ENCODE measurements around the gene ESR2. TPM values are rescaled to one million over a fixed set of nuclear protein-coding genes. Genes with fewer than 3 reads are reported as not detected.

Gene ESR2
- total RNA-seq, 3 donors from 2014 or later: 0.98 to 2.2 (median 1.5) TPM

DNA sequence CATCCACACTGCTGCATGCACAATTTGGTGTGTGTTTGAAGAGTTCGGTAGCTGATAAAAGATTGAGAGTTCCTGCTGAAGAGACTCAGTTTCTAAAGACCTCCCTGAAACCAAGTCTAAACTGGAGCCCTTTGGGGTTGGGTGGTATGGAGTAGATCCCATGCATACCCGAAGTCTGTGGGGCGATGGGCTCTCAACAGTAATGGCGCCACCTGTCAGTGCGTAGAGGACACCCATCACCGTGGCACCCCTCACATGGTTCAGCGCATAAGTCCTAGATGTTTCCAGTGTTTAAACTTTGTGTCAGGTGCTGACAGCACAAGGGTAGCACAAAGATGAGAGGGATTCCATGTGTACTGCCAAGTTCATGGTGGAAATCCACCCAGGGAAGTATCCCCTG is 85.9 kb downstream of the ESR2 start:
- TF ChIP-seq POLR2A (IDR thresholded peaks at IDR 0.05) (no peak), POLR2AphosphoS5 (IDR thresholded peaks at IDR 0.05) (no peak)
- TF ChIP-seq, protein P1, sequence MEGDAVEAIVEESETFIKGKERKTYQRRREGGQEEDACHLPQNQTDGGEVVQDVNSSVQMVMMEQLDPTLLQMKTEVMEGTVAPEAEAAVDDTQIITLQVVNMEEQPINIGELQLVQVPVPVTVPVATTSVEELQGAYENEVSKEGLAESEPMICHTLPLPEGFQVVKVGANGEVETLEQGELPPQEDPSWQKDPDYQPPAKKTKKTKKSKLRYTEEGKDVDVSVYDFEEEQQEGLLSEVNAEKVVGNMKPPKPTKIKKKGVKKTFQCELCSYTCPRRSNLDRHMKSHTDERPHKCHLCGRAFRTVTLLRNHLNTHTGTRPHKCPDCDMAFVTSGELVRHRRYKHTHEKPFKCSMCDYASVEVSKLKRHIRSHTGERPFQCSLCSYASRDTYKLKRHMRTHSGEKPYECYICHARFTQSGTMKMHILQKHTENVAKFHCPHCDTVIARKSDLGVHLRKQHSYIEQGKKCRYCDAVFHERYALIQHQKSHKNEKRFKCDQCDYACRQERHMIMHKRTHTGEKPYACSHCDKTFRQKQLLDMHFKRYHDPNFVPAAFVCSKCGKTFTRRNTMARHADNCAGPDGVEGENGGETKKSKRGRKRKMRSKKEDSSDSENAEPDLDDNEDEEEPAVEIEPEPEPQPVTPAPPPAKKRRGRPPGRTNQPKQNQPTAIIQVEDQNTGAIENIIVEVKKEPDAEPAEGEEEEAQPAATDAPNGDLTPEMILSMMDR (IDR thresholded peaks at IDR 0.05): no peak
- no peak overlapping the region for H3K27ac ChIP-seq
- no peak for DNase-seq (ENCODE audit: low spot score in 2 of 2)
- no peaks in the 10 kb centered on the region for H3K27me3 ChIP-seq
- no peaks in the 10 kb centered on the region for H3K9me3 ChIP-seq
- no peak overlapping the region for H3K4me3 ChIP-seq
- no peaks in the 10 kb centered on the region for H3K4me1 ChIP-seq
- no peaks in the 10 kb centered on the region for H3K36me3 ChIP-seq
- intact Hi-C loops (cut with DNase I; ENCODE audit: low total_unique reads): no loop called here

GRCh38 chr14:64203366-64204006 is 90.7 kb downstream of the ESR2 start:
- Histone ChIP-seq H3K9me3 (no peaks in the 10 kb centered on the region), H3K27me3 (no peaks in the 10 kb centered on the region), H3K36me3 (no peaks in the 10 kb centered on the region), H3K4me1 (no peaks in the 10 kb centered on the region), H3K27ac (no peak overlapping the region), H3K4me3 (no peak overlapping the region)
- TF ChIP-seq POLR2A (IDR thresholded peaks at IDR 0.05): no peak
- no peak for TF ChIP-seq POLR2AphosphoS5 (IDR thresholded peaks at IDR 0.05)
- TF ChIP-seq, protein P1 (IDR thresholded peaks at IDR 0.05): no peak
- no peak for DNase-seq (ENCODE audit: low spot score in 2 of 2)
- intact Hi-C loops (cut with DNase I; ENCODE audit: low total_unique reads): no loop called here

DNA sequence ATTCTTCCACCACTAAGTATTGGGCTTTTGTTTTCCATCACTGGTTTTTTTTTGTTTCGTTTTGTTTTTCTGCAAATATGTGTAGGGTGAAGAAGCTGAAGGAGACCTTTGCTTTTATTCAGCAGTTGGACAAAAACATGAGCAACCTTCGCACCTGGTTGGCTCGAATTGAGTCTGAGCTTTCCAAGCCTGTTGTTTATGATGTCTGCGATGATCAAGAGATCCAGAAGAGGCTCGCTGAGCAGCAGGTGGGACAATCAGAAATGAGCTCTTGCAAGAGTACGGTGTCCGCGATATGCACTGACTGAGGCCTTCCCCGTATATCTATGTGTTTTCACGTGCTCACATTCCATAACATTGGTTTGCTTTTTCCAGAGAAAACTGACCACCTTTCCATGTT is 91.5 kb downstream of the ESR2 start:
- TF ChIP-seq POLR2A (IDR thresholded peaks at IDR 0.05) (no peak), POLR2AphosphoS5 (IDR thresholded peaks at IDR 0.05) (no peak)
- TF ChIP-seq, protein P1 (IDR thresholded peaks at IDR 0.05): no peak
- H3K4me1 ChIP-seq: no peaks in the 10 kb centered on the region
- H3K27me3 ChIP-seq: no peaks in the 10 kb centered on the region
- no peak overlapping the region for H3K4me3 ChIP-seq
- intact Hi-C loops (cut with DNase I; ENCODE audit: low total_unique reads): no loop called here
- no peak for DNase-seq (ENCODE audit: low spot score in 2 of 2)
- no peaks in the 10 kb centered on the region for H3K9me3 ChIP-seq
- H3K36me3 ChIP-seq: no peaks in the 10 kb centered on the region
- no peak overlapping the region for H3K27ac ChIP-seq

DNA sequence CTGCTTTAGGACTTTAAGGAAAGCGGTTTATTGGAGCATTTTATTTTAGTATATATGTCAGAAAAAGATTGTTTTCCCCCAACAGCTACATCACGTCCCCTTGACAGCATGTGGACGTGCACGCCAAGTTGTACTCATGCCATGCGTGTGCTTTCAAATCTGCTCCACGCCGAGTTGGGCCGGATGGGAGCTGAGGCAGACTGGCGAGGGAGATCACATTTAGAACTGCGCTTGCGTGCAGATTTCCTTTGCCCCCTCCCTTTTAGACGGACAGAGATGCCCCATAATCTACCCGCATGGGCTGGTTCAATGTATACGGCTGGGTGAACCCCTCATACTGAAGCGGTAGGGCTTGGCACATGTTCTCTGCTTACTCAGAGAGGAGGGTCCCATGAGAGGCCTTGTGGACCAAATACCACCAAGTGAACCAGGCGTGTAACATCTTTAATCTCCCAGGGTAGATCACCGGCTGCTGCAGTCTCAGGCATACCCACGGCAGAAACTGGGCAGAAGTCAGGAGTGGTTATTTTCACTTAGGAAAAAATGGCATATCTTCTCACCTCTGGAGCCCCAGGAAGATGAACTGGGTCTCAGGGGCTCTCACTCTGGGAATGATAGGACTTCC is 92.1 kb downstream of the ESR2 start:
- Histone ChIP-seq H3K4me3 (no peak overlapping the region), H3K27me3 (no peaks in the 10 kb centered on the region), H3K4me1 (no peaks in the 10 kb centered on the region), H3K27ac (no peak overlapping the region), H3K9me3 (no peaks in the 10 kb centered on the region), H3K36me3 (no peaks in the 10 kb centered on the region)
- intact Hi-C loops (cut with DNase I; ENCODE audit: low total_unique reads): no loop called here
- DNase-seq (ENCODE audit: low spot score in 2 of 2): no peak
- TF ChIP-seq POLR2AphosphoS5 (IDR thresholded peaks at IDR 0.05) (no peak), POLR2A (IDR thresholded peaks at IDR 0.05) (no peak)
- TF ChIP-seq, protein P1 (IDR thresholded peaks at IDR 0.05): no peak

DNA sequence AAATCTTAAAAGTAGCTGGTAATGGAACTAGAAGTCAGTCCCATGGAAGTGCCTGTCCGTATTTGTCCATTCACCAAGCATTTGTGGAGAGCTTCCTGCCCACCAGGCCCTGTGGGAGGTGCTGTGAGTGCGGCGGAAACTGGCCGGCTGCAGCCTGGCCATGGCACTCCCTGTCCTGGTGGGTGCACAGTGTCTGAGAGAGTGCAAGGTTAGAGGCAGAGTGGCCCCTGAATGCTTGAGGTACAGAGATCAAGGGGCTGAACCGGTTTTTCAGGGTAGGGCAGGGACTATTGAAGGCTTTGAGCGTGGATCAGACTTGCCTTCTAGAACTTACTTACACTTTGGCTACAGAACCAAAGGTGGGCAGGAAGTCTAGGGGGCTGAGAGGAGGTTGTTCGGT is 92.9 kb downstream of the ESR2 start:
- H3K9me3 ChIP-seq: no peaks in the 10 kb centered on the region
- H3K27ac ChIP-seq: no peak overlapping the region
- DNase-seq (ENCODE audit: low spot score in 2 of 2): no peak
- H3K4me1 ChIP-seq: no peaks in the 10 kb centered on the region
- intact Hi-C loops (cut with DNase I; ENCODE audit: low total_unique reads): no loop called here
- no peaks in the 10 kb centered on the region for H3K36me3 ChIP-seq
- TF ChIP-seq POLR2AphosphoS5 (IDR thresholded peaks at IDR 0.05) (no peak), POLR2A (IDR thresholded peaks at IDR 0.05) (no peak)
- TF ChIP-seq, protein P1 (IDR thresholded peaks at IDR 0.05): no peak
- H3K4me3 ChIP-seq: no peak overlapping the region
- H3K27me3 ChIP-seq: no peaks in the 10 kb centered on the region

Data from breast epithelium (tissue), 4 donors.